Fibroblast of pulmonary artery (primary cell): ENCODE data around the gene TBC1D1.

ENCODE experiments used
- DNase-seq: peaks from one replicate; pipeline ENCODE4 v3.0.0-alpha.2; 2010; ENCODE audit warnings: low read depth
- H3K4me3 ChIP-seq: replicated peaks from 2 replicates; pipeline ENCODE4 v1.5.1; 2011; ENCODE audit warnings: low read depth, mild to moderate bottlenecking, control low read depth, low read length, moderate library complexity
- CTCF ChIP-seq: IDR thresholded peaks from 2 replicates; pipeline ENCODE4 v1.5.1; 2011; ENCODE audit warnings: mild to moderate bottlenecking, control low read depth, low read length, inconsistent platforms; ENCODE audit errors: missing control alignments

Gene TBC1D1

GRCh38 chr4:38177641-38178391, 286.9 kb downstream of the TBC1D1 start:
- peak; percentile 79 for DNase-seq
- no peak for TF ChIP-seq CTCF
- no peak overlapping the region for H3K4me3 ChIP-seq

- DNase-seq = no peak
- no peak for TF ChIP-seq CTCF
- no peak overlapping the region for H3K4me3 ChIP-seq
Observed at GRCh38 chr4:38178392-38178995, 287.6 kb downstream of the TBC1D1 start.

- peak; percentile 91 for TF ChIP-seq CTCF
- H3K4me3 ChIP-seq = no peak overlapping the region
- DNase-seq = peak; percentile 87
Observed at GRCh38 chr4:38179690-38180377, 288.9 kb downstream of the TBC1D1 start.

GRCh38 chr4:38180456-38180855, 289.6 kb downstream of the TBC1D1 start:
- no peak for TF ChIP-seq CTCF
- H3K4me3 ChIP-seq = no peak overlapping the region
- DNase-seq = no peak

- H3K4me3 ChIP-seq = no peak overlapping the region
- no peak for DNase-seq
- TF ChIP-seq CTCF = no peak
Observed at GRCh38 chr4:38181286-38181685, 290.4 kb downstream of the TBC1D1 start.

GRCh38 chr4:38182334-38182998, 291.6 kb downstream of the TBC1D1 start:
- no peak overlapping the region for H3K4me3 ChIP-seq
- DNase-seq = no peak
- no peak for TF ChIP-seq CTCF
